HL-60/S4 treated with phorbol 12-myristate 13-acetate at 8.2 ng/mL for 4 days and 3 days (cell line): ENCODE measurements around the gene SLC6A16.
"Not testable (repeated sequence)": the region's sequence is repeated elsewhere in the genome, so short reads cannot be mapped to it uniquely, and the experiment has no call there.

ENCODE experiments used
- in situ Hi-C: fragments of 300-500 bp; cut with MboI; formaldehyde crosslinking; loops from 2 replicates; pipeline ENCODE4 v1.15.0; 2022; ENCODE audit warnings: low sequenced_read_pairs

Gene SLC6A16

DNA sequence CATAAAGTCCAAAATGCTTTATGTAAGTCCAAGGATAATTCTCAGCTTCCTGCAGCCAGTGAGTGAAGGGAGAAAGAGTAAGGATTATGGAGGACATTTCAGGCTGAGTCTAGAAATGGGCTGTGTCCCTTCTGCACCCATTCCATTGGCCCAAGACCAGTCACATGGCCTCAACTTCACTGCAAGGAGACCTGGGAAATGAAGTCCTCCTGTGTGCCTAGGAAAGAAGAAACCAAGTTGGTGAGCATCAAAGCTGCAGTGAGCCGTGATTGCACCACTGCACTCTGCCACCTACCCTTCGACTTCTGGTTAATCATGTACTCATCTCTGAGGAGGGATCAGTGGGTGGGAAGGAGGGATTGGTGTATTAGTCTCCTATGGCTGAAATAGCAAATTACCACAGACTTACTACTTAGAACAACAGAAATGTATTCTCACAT lies 6.6 kb upstream of the SLC6A16 start:
- in situ Hi-C loops: no loop called here

DNA sequence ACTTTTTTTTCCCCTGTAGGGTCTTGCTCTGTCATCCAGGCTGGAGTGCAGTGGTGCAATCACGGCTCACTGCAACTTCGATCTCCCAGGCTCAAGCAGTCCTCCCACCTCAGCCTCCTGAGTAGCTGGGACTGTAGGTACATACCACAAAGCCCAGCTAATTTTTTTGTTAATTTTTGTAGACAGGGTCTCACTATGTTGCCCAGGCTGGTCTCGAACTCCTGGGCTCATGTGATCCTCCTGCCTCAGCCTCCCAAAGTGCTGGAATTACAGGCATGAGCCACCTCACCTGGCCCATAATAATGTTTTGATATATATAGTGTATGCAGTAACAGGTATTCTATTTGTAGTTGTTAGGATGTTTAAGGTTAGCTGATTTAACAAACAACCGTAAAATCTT lies 6.2 kb upstream of the SLC6A16 start:
- in situ Hi-C loops: not testable (repeated sequence)

DNA sequence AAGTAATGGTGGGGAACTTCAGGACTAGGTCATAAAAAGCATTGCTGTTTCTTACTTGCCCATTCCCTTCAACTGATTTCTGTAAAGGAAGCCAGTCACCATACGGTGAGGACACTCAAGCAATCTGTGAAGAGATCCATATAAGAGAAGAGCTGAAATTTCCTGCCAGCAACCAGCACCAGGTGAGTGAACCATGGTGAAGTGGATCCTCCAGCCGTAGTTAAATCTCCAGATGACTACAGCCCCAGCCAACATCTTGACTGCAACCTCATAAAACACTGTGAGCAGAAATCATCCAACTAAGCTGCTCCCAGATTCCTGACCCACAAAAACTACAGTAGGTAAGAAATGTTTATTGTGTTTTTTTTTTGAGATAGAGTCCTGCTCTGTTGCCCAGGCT lies 3.8 kb upstream of the SLC6A16 start:
- in situ Hi-C loops: no loop called here

DNA sequence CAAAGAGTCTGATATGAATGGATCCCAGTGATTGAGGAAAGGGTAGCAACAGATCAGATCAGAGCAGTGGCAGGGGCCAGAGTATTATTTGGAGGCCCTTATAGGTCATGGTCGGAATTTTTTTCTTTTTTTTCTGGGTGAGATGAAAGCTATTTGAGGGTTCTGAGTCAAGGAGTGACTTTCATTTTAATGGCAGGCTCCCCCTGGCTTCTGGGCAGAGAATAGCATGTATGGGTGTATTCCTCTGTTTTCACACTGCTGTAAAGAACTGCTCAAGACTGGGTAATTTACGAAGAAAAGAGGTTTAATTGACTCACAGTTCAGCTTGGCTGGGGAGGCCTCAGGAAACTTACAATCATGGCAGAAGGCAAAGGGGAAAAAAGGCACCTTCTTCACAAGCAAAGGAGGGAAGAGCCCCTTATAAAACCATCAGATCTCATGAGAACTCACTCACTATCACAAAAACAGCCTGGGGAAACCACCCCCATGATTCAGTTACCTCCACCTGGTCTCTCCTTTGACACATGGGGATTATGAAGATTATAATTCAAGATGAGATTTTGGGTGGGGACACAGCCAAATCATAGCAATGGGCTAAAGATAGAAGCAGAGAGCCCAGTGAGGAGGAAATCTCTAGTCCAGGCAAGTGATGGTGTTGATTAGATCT lies 3.0 kb upstream of the SLC6A16 start:
- in situ Hi-C loops: no loop called here

DNA sequence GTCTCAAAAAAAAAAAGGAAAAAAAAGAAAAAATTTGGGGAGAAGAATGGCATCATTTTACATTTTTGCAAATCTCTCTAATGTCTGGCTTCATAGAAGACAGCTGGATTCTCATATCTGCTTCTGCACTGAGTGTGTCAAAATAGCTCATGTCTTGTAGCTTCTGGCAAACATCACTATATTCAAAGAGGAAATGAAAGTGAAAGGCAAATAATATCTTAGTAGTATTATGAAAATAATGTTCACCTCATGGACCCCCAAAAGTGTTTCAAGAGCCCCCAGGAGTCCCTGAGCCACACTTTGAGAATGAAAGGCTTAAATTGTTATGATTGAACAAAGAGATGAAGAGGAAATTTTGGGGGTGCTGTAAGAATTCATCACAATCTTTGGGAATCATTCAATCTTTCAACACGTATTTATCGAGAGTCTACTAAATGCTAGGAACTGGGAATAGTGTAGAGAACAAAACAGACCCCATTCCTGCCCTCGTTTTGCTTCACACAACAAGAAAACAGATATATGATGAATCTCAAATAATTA lies 1.2 kb upstream of the SLC6A16 start:
- in situ Hi-C loops: no loop called here

DNA sequence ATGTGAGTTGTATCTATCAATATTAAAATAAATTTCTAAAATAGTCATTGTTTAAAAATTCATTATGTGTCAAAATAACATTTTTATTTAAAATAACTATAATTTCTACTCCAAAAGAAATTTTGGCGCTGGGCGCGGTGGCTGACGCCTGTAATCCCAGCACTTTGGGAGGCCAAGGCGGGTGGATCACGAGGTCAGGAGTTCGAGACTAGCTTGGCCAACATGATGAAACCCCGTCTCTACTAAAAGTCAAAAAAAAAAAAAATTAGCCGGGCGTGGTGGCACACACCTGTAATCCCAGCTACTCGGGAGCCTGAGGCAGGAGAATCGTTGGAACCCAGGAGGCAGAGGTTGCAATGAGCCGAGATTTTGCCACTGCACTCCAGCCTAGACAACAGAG lies 765 bp upstream of the SLC6A16 start:
- in situ Hi-C loops: not testable (repeated sequence)

DNA sequence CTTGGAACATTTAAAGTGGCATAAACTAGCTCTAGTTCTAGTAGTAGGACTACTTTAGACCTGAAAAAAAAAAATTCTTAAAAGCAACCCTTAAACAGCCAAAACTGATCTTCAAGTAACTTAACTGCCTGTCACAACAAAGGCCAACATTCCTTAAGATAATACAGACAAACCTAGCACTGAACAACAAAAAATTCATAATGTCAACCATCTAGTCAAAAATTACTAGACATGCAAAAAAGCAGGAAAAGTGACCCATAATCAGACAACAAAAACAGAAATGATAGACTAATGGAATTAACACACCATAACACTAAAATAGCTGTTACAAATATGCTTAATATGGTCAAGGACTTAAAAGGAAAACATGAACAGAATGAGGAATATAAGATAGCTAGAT lies 6.7 kb downstream of the SLC6A16 start:
- in situ Hi-C loops: no loop called here

DNA sequence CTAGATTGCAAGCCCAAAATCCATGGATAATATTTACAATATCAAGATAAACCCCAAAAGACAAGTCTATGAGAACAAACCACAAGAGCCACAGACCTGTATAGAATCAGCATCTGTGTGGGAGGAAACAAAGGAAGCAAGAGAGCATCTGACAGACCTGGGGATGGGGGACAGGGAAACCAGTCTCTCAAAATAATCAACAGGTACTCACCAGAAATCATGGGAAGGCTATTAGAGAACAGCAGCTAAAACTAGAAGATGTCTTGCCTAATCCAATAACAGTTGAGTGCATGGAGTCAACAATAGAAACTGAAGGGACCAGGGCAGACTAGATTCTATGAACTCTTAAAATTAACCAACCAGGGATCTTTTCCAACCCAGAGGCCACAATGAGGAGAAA lies 8.7 kb downstream of the SLC6A16 start:
- in situ Hi-C loops: no loop called here

DNA sequence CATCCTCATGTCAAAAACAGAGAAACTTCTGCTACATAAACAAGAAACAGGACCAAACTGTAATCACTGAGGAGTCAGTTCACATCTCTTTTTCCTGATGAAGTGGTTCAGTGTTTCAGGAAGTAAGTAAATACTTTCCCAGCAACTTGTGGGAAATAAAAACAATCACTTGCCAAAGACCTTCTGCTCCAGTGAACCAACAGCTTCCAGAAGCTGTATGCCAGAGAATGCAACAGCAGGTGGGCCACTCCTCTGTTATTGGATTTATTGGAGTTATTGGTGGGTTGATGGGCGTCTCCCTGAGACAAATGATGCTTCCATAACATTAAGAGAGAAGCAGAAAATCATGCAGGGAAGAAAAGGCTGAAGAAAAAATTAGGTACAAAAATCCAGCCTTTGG lies 9.9 kb downstream of the SLC6A16 start:
- in situ Hi-C loops: no loop called here

DNA sequence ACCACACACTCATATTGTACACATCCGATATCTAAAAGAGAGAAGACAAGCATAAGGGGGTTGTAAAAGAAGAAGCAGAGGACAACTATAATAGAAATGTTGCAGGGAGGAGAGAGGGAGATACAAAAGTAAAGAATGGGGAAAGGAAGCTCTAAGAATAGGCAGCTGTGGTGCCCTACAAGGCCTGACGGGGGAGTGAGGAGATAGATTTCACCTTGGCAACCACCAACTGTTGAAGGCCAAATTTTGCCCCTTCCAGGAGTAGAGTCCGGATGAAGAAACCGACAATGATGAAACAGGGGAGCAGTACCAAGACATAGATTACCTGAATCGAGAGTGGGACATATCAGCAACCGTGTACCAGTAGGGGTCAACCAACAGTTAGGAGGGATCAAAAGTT lies 15.9 kb downstream of the SLC6A16 start:
- in situ Hi-C loops: no loop called here

DNA sequence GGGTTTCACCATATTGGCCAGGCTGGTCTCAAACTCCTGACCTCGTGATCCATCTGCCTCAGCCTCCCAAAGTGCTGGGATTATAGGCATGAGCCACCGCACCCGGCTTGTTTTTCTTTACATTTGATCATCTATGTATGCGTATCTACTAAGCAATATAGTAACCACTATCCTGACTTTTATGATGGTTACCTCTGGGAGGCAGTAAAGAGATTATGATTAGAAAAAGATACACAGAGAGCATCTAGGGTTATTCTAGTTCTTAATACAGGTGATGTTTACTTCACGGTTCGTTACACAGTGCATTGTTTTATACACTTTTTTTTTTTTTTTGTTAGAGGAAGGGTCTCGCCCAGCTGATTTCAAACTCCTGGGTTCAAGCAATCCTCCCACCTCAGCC lies 18.3 kb downstream of the SLC6A16 start:
- in situ Hi-C loops: not testable (repeated sequence)

DNA sequence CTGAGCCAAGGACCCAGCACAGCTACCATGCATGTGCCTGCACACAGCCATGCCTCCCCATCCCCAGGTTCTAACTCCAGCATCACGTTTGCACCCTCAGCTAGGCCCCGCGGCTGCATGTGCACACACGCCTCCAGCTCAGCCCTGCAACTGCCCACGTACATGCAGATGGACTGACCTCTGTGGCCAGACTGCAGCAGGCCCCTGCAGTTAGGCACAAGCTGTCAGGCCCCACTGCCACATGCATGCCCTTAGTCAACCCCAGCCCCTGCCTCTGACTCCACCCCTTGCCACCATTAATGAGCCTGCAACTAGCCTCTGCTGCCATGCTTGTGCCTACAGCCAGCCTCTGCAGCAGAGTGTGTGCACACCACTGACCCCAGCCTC lies 23.1 kb downstream of the SLC6A16 start:
- in situ Hi-C loops: no loop called here

DNA sequence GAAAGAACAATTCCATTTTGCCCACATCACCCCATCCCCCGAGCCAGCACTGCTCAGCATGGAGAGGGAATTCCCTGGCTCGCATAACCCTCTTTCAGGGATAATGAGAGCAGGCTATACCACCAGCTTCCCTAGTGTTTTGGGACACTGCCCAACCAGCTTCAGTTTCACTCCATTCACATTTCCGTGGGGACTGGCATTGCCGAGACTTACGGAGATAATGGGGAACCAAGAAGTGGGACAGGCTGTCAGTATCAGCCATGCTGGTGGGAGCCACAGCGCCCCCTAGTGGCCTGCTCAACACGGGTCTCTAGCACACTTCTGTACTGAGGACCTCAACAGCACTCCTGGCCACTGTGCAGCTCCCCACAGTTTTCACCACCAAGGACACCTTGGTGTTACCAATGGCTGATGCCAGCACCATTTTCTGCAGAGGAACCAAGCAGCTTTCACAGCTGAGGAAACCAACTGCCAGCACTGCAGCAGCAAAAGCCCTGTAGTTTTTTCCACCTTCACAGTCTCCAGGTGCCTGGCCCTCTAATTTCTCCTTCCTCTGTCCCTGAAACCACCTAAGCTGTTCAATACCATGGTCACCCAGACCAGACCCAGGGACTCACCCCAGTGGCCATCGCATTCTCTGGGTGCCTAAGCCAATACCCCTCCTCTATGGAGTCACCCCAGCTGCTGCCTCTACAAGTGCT lies 23.7 kb downstream of the SLC6A16 start:
- in situ Hi-C loops: no loop called here

DNA sequence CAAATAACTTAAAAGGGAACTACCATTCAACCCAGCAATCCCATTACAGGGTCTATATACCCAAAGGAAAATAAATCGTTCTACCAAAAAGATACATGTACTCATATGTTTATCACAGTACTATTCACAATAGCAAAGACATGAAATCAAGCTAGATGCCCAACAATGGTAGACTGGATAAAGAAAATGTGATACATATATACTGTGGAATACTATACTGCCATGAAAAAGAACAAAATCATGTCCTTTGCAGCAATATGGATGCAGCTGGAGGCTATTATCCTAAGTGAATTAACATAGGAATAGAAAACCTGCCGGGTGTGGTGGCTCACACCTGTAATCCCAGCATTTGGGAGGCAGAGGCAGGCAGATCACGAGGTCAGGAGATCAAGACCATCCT lies 26.3 kb downstream of the SLC6A16 start:
- in situ Hi-C loops: not testable (repeated sequence)

DNA sequence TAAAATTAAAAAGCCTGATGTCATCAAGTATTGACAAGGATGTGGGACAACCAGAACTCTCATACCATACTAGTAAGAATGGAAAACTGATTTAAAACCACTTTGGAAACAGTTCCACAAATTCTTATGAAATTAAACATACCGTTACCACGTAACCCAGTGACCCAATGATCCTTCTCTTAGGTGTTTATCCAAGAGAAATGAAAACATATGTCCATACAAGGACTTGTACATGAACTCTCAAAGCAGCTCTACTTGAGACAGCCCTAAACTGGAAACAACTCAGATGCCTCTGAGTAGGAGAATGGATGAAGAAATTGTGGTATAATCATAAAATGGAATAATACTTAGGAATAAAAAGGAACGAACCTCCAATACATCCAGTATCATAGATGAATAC lies 27.6 kb downstream of the SLC6A16 start:
- in situ Hi-C loops: no loop called here

DNA sequence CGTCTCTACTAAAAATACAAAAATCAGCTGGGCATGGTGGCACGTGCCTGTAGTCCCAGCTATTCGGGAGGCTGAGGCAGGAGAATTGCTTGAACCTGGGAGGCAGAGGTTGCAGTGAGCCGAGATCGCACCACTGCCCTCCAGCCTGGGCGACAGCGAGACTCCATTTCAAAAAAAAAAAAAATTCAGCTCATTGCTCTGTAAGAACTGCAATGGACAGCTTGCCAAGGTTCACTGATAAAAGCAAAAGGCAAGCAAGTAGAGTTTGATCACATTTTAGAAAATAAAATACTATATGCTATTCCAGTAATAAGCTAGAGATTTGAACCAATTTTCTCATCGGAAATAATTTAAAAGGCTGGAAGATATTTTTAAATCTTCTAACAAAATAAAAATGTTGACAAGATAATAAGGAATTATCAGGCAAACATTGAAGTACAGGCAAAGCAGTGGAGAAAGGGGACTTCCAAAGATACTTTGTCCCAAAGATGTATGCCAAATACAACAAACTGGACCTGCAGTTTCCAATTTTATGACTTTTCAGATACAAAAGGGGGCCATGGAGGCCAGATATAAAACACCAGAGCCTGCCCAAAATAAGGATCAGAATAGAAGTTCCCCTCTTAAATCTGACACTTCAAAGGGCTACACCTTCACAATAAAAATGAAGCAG lies 29.6 kb downstream of the SLC6A16 start:
- in situ Hi-C loops: no loop called here

DNA sequence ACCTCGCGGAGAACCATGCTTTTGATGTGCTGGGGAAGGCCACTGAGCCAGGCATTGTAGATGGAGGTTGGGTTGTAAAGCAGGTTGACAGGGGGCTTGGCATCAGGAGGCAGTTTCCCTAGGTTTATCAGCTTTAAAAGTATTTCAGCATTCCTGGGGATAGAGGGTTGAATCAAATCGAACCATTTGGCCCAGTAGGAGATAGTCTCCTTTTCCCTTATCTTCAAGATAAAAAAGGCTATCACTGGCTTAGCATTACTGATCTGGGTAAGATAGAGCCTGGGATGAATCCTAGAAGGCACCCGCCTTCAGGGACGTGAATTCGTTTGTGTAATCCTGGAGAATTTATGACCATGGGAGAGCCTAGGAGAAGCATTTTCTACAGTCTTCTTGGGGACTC lies 30.6 kb downstream of the SLC6A16 start:
- in situ Hi-C loops: no loop called here

DNA sequence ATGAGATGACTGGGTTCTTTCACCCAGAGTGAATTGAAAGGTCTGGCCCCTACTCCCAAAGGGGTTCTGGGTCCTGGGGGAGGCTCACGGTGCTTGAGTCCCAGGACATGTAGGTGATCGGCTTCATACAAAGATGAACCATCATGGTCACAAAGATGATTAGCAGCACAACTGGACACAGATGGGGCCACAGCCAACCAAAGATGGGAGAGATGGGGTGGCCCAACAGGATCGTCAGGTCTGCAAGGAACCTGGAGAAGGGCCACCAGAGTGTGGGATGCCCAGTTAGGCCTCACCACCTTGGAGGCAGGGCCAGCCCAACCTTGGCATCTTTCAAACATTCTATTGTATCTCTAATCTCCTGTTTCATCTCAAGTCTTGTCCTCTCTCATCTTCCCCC lies 34.5 kb downstream of the SLC6A16 start:
- in situ Hi-C loops: no loop called here

DNA sequence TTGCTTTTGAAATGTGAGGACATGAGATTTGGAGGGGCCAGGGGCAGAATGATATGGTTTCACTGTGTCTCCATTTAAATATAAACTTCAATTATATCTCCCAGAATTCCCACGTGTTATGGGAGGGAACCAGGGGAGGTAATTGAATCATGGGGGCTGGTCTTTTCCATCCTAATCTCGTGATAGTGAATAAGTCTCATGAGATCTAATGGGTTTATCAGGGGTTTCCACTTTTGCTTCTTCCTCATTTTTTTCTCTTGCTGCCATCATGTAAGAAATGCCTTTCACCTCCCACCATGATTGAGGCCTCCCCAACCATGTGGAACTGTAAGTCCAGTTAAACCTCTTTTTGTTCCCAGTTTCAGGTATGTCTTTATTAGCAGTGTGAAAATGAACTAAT lies 35.7 kb downstream of the SLC6A16 start:
- in situ Hi-C loops: not testable (repeated sequence)

DNA sequence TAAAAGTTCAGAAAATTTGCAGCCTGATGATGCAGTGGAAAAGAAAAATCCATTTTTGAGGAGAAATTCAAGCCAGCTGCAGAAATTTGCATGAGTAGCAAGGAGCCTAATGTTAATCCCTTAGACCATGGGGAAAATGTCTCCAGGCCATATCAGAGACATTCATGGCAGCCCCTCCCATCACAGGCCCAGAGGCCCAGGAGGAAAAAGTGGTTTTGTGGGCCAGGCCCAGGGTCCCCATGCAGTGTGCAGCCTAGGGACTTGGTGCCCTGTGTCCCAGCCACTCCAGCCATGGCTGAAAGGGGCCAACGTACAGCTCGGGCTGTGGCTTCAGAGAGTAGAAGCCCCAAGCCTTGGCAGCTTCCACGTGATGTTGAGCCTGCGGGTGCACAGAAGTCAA lies 36.8 kb downstream of the SLC6A16 start:
- in situ Hi-C loops: not testable (repeated sequence)

DNA sequence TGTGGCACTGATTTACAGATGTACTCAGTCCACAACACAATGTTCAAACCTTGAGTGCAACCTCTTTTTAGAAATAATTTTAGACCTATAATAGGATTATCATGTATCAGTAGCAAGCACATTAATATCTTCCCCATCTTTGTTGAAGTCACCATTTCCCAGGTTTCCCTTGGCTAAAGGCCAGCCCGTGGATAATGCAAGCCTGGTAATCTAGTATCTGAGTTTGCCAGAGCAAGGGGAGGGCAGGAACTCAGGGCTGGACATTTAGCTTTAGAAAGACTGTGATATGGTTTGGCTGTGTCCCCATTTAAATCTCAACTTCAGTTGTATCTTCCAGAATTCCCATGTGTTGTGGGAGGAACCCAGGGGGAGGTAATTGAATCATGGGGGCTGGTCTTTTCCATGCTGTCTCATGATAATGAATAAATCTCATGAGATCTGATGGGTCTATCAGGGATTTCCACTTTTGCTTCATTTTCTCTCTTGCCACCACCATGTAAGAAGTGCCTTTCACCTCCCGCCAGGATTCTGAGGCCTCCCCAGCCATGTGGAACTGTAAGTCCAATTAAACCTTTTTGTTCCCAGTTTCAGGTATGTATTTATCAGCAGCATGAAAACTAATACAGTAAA lies 37.7 kb downstream of the SLC6A16 start:
- in situ Hi-C loops: no loop called here

DNA sequence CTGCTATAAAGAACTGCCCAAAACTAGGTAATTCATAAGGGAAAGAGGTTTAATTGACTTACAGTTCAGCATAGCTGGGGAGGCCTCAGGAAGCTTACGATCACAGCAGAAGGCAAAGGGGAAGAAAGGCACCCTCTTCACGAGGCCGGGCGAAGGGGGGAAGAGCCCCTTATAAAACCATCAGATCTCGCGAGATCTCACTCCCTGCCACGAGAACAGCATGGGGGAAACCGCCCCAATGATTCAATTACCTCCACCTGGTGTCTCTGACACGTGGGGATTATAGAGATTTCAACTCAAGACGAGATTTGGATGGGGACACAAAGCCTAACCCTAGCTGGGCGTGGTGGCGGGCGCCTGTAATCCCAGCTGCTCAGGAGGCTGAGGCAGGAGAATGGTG lies 42.8 kb downstream of the SLC6A16 start:
- in situ Hi-C loops: no loop called here
